ENCODE measurements around the gene RNF103.

The RNF103 gene

GRCh38 chr2:86566158-86566820, 57.4 kb downstream of the RNF103 start:
- no peak for ATAC-seq
- Mint-ChIP-seq H3K27me3 (peaks cover 2% of the 10 kb centered on the region), H3K4me1 (peaks cover 27% of the 10 kb centered on the region), H3K9me3 (peaks cover 15% of the 10 kb centered on the region), H3K4me3 (no peak overlapping the region), H3K27ac (no peak overlapping the region), H3K36me3 (ENCODE audit: low read depth) (peaks cover 11% of the 10 kb centered on the region)
- no peak for DNase-seq

GRCh38 chr2:86563650-86564061, 60.0 kb downstream of the RNF103 start:
- peaks cover 15% of the 10 kb centered on the region for H3K9me3 Mint-ChIP-seq
- no peak for ATAC-seq
- peak overlapping the region; percentile 97 for H3K27ac Mint-ChIP-seq
- peaks cover 2% of the 10 kb centered on the region for H3K27me3 Mint-ChIP-seq
- DNase-seq: no peak
- peak overlapping the region; percentile 93 for H3K4me3 Mint-ChIP-seq
- peaks cover 36% of the 10 kb centered on the region for H3K4me1 Mint-ChIP-seq
- peaks cover 23% of the 10 kb centered on the region for H3K36me3 Mint-ChIP-seq (ENCODE audit: low read depth)

GRCh38 chr2:86562922-86563649, 60.6 kb downstream of the RNF103 start, which contains the start of gene CHMP3:
CHMP3 (minus strand) TSS chr2:86563443; CDS start chr2:86563348, 95 bp downstream.
- Mint-ChIP-seq H3K36me3 (ENCODE audit: low read depth) (peaks cover 23% of the 10 kb centered on the region), H3K4me1 (peaks cover 36% of the 10 kb centered on the region), H3K9me3 (peaks cover 15% of the 10 kb centered on the region), H3K4me3 (peak within 1 kb of the TSS; percentile 93), H3K27ac (peak within 1 kb of the TSS; percentile 97), H3K27me3 (peaks cover 2% of the 10 kb centered on the region)
- peak; percentile 91 for ATAC-seq
- peak; percentile 97 for DNase-seq

- ATAC-seq: no peak
Observed at GRCh38 chr2:86562485-86562921, 61.2 kb downstream of the RNF103 start.

GRCh38 chr2:86557836-86558235, 65.8 kb downstream of the RNF103 start:
- Mint-ChIP-seq H3K4me1 (peaks cover 37% of the 10 kb centered on the region), H3K4me3 (no peak overlapping the region), H3K36me3 (ENCODE audit: low read depth) (peaks cover 21% of the 10 kb centered on the region), H3K9me3 (no peaks in the 10 kb centered on the region), H3K27me3 (no peaks in the 10 kb centered on the region), H3K27ac (no peak overlapping the region)
- ATAC-seq (no peak), DNase-seq (no peak)

More at GRCh38 chr2:86562485-86562921, 61.2 kb downstream of the RNF103 start:
- H3K36me3 Mint-ChIP-seq (ENCODE audit: low read depth): peaks cover 23% of the 10 kb centered on the region
- H3K4me1 Mint-ChIP-seq: peaks cover 36% of the 10 kb centered on the region
- peak overlapping the region; percentile 93 for H3K4me3 Mint-ChIP-seq
- H3K27me3 Mint-ChIP-seq: peaks cover 2% of the 10 kb centered on the region
- DNase-seq: no peak
- H3K9me3 Mint-ChIP-seq: peaks cover 15% of the 10 kb centered on the region
- peak overlapping the region; percentile 97 for H3K27ac Mint-ChIP-seq

- Mint-ChIP-seq H3K4me3 (no peak overlapping the region), H3K4me1 (peaks cover 37% of the 10 kb centered on the region), H3K27me3 (no peaks in the 10 kb centered on the region), H3K9me3 (no peaks in the 10 kb centered on the region), H3K27ac (no peak overlapping the region), H3K36me3 (ENCODE audit: low read depth) (peaks cover 22% of the 10 kb centered on the region)
- DNase-seq (no peak), ATAC-seq (no peak)
Observed at GRCh38 chr2:86556508-86556907, 67.2 kb downstream of the RNF103 start.

Measured in activated naive CD8-positive, alpha-beta T cell treated with anti-CD3 and anti-CD28 coated beads, Interleukin-2, amount 50 U/mL, for 24 hours (primary cell).